Astrocyte (in vitro differentiated cells and primary cell): Measurements from ENCODE around the gene GALNT2.

Experiments used
- CTCF ChIP-seq: IDR thresholded peaks from 2 replicates; pipeline ENCODE4 v1.5.1; 2011; ENCODE audit warnings: low read depth, mild to moderate bottlenecking, inconsistent platforms, low read length, moderate library complexity; ENCODE audit not compliant: insufficient read depth
- EZH2 ChIP-seq: IDR thresholded peaks from 2 replicates; pipeline ENCODE4 v1.6.1; 2012; ENCODE audit warnings: mild to moderate bottlenecking, low read length, inconsistent platforms; ENCODE audit not compliant: insufficient read depth

DNA sequence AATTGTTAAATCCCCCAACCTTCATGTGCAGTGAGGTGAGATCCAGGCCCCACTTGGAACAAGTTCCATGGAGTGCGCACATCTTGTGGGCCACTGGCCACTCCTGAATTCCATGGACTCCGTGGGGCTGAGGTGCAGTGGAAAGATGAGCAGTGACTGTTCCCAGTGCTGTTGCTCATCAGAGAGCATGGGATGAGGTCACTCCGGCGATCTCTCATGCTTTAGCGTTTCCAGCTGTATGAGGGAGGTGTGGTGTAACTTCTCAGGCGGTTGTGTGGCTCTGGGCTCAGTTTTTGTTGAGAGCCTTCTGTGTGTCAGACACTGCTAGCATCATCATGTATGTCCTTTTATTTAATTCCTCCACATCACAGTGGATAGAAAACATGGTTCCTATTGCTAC is 96.2 kb downstream of the GALNT2 start:
- TF ChIP-seq EZH2 = no peak
- no peak for TF ChIP-seq CTCF
